ENCODE data around the gene C7. TPM values are rescaled to one million over a fixed set of nuclear protein-coding genes. Genes with fewer than 3 reads are reported as not detected.

The C7 gene
- total and polyA plus RNA-seq, 2 of the 8 experiments (the other 6 are each of a cell fraction or from before 2014, with no cell fraction given), result 0.08 TPM; not detected in 1

GRCh38 chr5:40928886-40929448 lies 19.7 kb downstream of the C7 start:
- Histone ChIP-seq H4K20me1 (replicated peaks in 1 of 2; ENCODE audit: control insufficient read depth in 1 of 2, insufficient read depth in 2 of 2, low read length in 2 of 2) (no peaks in the 10 kb centered on the region), H2BK5ac (ENCODE audit: low read depth, low read length) (no peak overlapping the region), H3K4me3 (ENCODE audit: extremely low read depth in 1 of 4, insufficient read depth in 2 of 4, low read depth in 3 of 4, low read length in 4 of 4) (no peak overlapping the region), H3K4me1 (replicated peaks in 1 of 4; ENCODE audit: control insufficient read depth in 3 of 4, insufficient read depth in 4 of 4, low read length in 3 of 4) (peaks cover 0 to 9% (median 3%) of the 10 kb centered on the region in 4 experiments; a peak in 6 of 7 replicates), H2BK120ac (replicated peaks; ENCODE audit: low read depth, low read length) (no peak overlapping the region), H3K27me3 (replicated peaks in 1 of 4; ENCODE audit: control insufficient read depth in 3 of 4, extremely low read depth in 1 of 4, insufficient read depth in 3 of 4, low read length in 3 of 4) (no peaks in the 10 kb centered on the region), H3K23me2 (ENCODE audit: low read depth, low read length) (no peaks in the 10 kb centered on the region), H2BK15ac (ENCODE audit: low read length) (no peak overlapping the region), H4K8ac (ENCODE audit: extremely low read depth, insufficient read depth, low read length) (no peak overlapping the region), H3K27ac (ENCODE audit: low read depth, low read length) (no peak overlapping the region), H3K56ac (replicated peaks; ENCODE audit: insufficient read length, low read depth, low read length) (no peak overlapping the region), H2AK5ac (ENCODE audit: low read depth, low read length) (no peak overlapping the region), H2BK12ac (ENCODE audit: low read depth, low read length) (no peak overlapping the region), H3K36me3 (ENCODE audit: control insufficient read depth in 2 of 4, insufficient read depth in 4 of 4, low read length in 3 of 4) (no peaks in the 10 kb centered on the region; a peak in 2 of 8 replicates), H4K5ac (ENCODE audit: insufficient read length, low read depth, low read length) (no peak overlapping the region), H3K18ac (ENCODE audit: extremely low read depth, low read length) (no peak overlapping the region), H3K4me2 (ENCODE audit: insufficient read depth in 1 of 2, low read depth in 2 of 2, low read length in 2 of 2) (no peak overlapping the region), H3K9ac (replicated peaks in 1 of 4; ENCODE audit: extremely low read depth in 1 of 4, low read depth in 3 of 4, low read length in 3 of 4) (no peak overlapping the region), H3K23ac (ENCODE audit: insufficient read length) (no peak overlapping the region), H3K9me3 (ENCODE audit: insufficient read depth in 2 of 2, low read depth in 1 of 2, low read length in 1 of 2) (peaks cover 22 to 26% of the 10 kb centered on the region in 2 experiments), H3K14ac (ENCODE audit: insufficient read length) (no peak overlapping the region), H3K4ac (replicated peaks; ENCODE audit: insufficient read length, low read depth, low read length) (no peak overlapping the region), H3K79me2 (ENCODE audit: control insufficient read depth in 1 of 2, insufficient read depth in 2 of 2, low read length in 2 of 2) (no peaks in the 10 kb centered on the region), H2BK20ac (ENCODE audit: low read length) (no peak overlapping the region), H2AFZ (ENCODE audit: low read length) (peak overlapping the region; percentile 30), H3K79me1 (ENCODE audit: low read depth, low read length) (no peaks in the 10 kb centered on the region), H4K91ac (replicated peaks; ENCODE audit: insufficient read length, low read length) (no peak overlapping the region)
- no peak for DNase-seq (ENCODE audit: low read depth in 1 of 2, low spot score in 2 of 2)
- POLR2A ChIA-PET (ENCODE audit: partially characterized antibody), result no interaction called here
- no peak for FAIRE-seq
- TF ChIP-seq SRF (IDR thresholded peaks at IDR 0.05; ENCODE audit: low read depth, low read length) (no peak), CBX5 (IDR thresholded peaks at IDR 0.05; ENCODE audit: low read depth, low read length) (no peak), YY1 (IDR thresholded peaks at IDR 0.05; ENCODE audit: low read depth, low read length) (no peak), SUZ12 (IDR thresholded peaks at IDR 0.05; ENCODE audit: low read length) (no peak), CEBPB (IDR thresholded peaks at IDR 0.05; ENCODE audit: low read depth, low read length) (no peak), BCL11A (IDR thresholded peaks at IDR 0.05; ENCODE audit: low read depth in 2 of 2, low read length in 2 of 2) (no peak), POLR2AphosphoS5 (IDR thresholded peaks at IDR 0.05; ENCODE audit: low read depth, low read length) (no peak), SP1 (IDR thresholded peaks at IDR 0.05; ENCODE audit: low read depth, low read length) (no peak), EGR1 (IDR thresholded peaks at IDR 0.05; ENCODE audit: borderline replicate concordance, low read depth, low read length) (no peak), TCF12 (IDR thresholded peaks at IDR 0.05; ENCODE audit: low read depth, low read length) (no peak), CHD1 (IDR thresholded peaks at IDR 0.05; ENCODE audit: low read depth, low read length) (no peak), TAF7 (optimal IDR thresholded peaks at IDR 0.05; ENCODE audit: borderline replicate concordance, low read depth, low read length) (no peak), POLR2A (IDR thresholded peaks at IDR 0.05; ENCODE audit: control extremely low read depth in 1 of 2, low read depth in 2 of 2, low read length in 2 of 2) (no peak), KDM1A (IDR thresholded peaks at IDR 0.05; ENCODE audit: borderline replicate concordance, low read length) (no peak)
- 73% methylated on average over 2 of the region's 2 CpGs; no CpG with 5 or more reads in 1 of the 2 experiments for WGBS, 2 experiments (ENCODE audit: extremely low coverage in 1 of 2, insufficient coverage in 1 of 2, insufficient read length in 1 of 2, insufficient replicate concordance in 2 of 2, low coverage in 1 of 2, low lambda C conversion rate in 2 of 2, missing lambda C conversion rate in 1 of 2)
- CTCF ChIA-PET (ENCODE audit: partially characterized antibody), result no interaction called here
